ENCODE measurements around the gene CNMD. TPM values are rescaled to one million over a fixed set of nuclear protein-coding genes. Genes with fewer than 3 reads are reported as not detected.
"Not testable (repeated sequence)": the region's sequence is repeated elsewhere in the genome, so short reads cannot be mapped to it uniquely, and the experiment has no call there.

Gene CNMD
- total RNA-seq, 1 donor from 2014 or later: not detected

DNA sequence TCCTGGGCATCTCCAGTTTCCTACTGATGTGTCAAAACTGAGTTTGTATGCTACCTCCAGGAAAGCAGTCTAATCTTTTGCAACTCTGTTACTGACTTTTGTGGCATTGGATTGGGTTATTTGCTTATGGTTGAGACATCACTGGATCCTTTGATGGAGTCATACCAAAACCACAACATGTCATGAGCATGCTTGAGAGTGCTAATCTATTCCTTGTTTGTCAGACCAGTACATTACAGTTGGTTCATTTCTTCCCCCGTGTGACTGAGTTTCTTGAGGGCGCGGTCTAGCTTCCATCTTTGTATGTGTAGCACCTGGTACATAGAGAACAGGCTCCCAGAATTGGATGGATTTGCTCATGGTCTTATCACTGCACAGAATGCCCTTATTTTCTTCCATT lies 43.8 kb downstream of the CNMD start:
- Histone ChIP-seq H3K9me3 (replicated peaks) (no peaks in the 10 kb centered on the region), H3K27me3 (ENCODE audit: low read depth) (no peaks in the 10 kb centered on the region), H3K27ac (replicated peaks) (no peak overlapping the region), H3K36me3 (peaks cover 25% of the 10 kb centered on the region), H3K4me1 (no peaks in the 10 kb centered on the region), H3K4me3 (no peak overlapping the region)
- TF ChIP-seq, protein P1, sequence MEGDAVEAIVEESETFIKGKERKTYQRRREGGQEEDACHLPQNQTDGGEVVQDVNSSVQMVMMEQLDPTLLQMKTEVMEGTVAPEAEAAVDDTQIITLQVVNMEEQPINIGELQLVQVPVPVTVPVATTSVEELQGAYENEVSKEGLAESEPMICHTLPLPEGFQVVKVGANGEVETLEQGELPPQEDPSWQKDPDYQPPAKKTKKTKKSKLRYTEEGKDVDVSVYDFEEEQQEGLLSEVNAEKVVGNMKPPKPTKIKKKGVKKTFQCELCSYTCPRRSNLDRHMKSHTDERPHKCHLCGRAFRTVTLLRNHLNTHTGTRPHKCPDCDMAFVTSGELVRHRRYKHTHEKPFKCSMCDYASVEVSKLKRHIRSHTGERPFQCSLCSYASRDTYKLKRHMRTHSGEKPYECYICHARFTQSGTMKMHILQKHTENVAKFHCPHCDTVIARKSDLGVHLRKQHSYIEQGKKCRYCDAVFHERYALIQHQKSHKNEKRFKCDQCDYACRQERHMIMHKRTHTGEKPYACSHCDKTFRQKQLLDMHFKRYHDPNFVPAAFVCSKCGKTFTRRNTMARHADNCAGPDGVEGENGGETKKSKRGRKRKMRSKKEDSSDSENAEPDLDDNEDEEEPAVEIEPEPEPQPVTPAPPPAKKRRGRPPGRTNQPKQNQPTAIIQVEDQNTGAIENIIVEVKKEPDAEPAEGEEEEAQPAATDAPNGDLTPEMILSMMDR (IDR thresholded peaks at IDR 0.05; ENCODE audit: borderline replicate concordance): no peak
- DNase-seq: no peak
- intact Hi-C loops (cut with micrococcal nuclease): no loop called here

DNA sequence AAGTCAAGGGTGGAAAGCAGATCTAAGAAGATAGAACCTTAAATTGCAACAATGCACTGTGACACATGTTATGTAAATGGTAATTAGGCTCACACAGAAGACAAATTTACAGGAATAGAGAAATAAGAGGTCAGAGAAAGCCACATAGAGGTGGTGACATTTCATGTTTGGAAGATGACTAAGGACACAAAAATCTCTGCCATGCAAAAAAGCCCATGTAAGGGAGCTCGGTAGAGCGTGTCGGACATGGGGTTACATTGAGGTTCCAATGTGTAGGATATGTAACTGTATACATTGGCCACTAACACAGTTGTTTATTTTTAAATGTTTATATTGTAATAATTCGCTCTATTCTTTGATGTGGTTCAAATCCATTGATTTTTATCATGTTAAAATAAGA lies 53.2 kb downstream of the CNMD start:
- no peak overlapping the region for H3K27ac ChIP-seq (replicated peaks)
- no peaks in the 10 kb centered on the region for H3K27me3 ChIP-seq (ENCODE audit: low read depth)
- TF ChIP-seq, protein P1 (IDR thresholded peaks at IDR 0.05; ENCODE audit: borderline replicate concordance): no peak
- intact Hi-C loops (cut with micrococcal nuclease): no loop called here
- peaks cover 80% of the 10 kb centered on the region for H3K36me3 ChIP-seq
- no peak for DNase-seq
- H3K9me3 ChIP-seq (replicated peaks): no peaks in the 10 kb centered on the region
- H3K4me1 ChIP-seq: no peaks in the 10 kb centered on the region
- H3K4me3 ChIP-seq: no peak overlapping the region

DNA sequence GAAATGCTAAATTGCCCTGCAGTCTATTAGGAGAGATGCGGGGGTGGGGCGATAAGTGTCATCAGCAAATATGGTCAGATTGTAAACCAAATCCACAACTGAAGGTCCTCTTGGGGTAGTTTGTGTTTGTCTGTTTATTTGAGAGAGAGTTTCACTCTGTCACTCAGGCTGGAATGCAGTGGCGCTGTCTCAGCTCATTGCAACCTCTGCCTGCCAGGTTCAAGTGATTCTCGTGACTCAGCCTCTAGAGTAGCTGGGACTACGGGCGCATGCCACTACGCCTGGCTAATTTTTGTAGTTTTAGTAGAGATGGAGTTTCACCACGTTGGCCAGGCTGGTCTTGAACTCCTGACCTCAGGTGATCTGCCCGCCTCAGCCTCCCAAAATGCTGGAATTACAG lies 53.8 kb downstream of the CNMD start:
- H3K27ac ChIP-seq (replicated peaks); DNase-seq; H3K4me1 ChIP-seq; intact Hi-C loops (cut with micrococcal nuclease); H3K27me3 ChIP-seq (ENCODE audit: low read depth); H3K9me3 ChIP-seq (replicated peaks); H3K4me3 ChIP-seq: not testable (repeated sequence)
- H3K36me3 ChIP-seq: peaks cover 81% of the 10 kb centered on the region

DNA sequence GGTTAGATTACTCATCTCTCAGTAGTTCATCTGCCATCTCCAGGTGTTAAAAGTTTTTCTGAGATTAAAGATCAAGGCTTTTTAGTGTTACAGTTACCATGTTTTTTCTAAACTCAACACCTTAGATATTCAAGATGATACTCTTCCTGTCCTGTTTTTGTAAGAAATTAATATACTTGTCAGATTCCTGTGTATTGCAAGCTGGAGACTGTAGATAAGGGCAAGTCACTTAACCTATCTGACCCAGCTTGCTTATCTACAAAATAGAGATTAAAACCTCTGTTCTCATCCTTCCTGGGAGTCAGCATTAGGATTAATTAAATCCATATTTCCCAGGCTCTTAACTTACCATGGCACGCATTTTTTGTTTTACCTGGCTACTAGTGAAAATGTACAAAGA lies 61.8 kb downstream of the CNMD start:
- intact Hi-C loops (cut with micrococcal nuclease): no loop called here
- H3K36me3 ChIP-seq: peaks cover 75% of the 10 kb centered on the region

DNA sequence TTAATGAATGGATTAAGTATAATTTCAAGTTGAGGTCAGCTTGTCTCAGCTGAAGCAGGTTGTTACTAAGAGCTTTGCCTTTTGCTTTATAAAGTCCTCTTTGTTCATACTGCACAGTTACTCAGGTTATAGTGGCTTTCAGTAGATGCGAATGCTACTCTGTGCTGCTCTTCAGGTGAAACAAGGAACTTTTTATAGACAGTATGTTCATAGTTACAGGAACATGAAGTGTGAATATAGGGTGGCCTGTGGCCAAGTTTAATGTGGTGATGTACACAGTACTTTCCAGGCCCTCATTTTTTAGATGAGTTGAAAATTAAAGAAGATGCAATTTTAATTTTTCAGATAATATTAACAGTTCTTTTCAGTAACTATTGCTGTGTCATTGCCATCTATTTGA lies 66.2 kb downstream of the CNMD start:
- no peaks in the 10 kb centered on the region for H3K9me3 ChIP-seq (replicated peaks)
- H3K4me1 ChIP-seq: peaks cover 4% of the 10 kb centered on the region
- intact Hi-C loops (cut with micrococcal nuclease): no loop called here
- no peak for DNase-seq
- H3K36me3 ChIP-seq: peaks cover 47% of the 10 kb centered on the region
- TF ChIP-seq, protein P1 (IDR thresholded peaks at IDR 0.05; ENCODE audit: borderline replicate concordance): no peak
- no peak overlapping the region for H3K4me3 ChIP-seq
- H3K27me3 ChIP-seq (ENCODE audit: low read depth): no peaks in the 10 kb centered on the region
- H3K27ac ChIP-seq (replicated peaks): no peak overlapping the region

More for the DNA sequence above, 61.8 kb downstream of the CNMD start:
- no peak for DNase-seq
- no peaks in the 10 kb centered on the region for H3K27me3 ChIP-seq (ENCODE audit: low read depth)
- no peaks in the 10 kb centered on the region for H3K9me3 ChIP-seq (replicated peaks)
- TF ChIP-seq, protein P1 (IDR thresholded peaks at IDR 0.05; ENCODE audit: borderline replicate concordance): no peak
- no peak overlapping the region for H3K27ac ChIP-seq (replicated peaks)
- no peak overlapping the region for H3K4me3 ChIP-seq
- H3K4me1 ChIP-seq: no peaks in the 10 kb centered on the region

DNA sequence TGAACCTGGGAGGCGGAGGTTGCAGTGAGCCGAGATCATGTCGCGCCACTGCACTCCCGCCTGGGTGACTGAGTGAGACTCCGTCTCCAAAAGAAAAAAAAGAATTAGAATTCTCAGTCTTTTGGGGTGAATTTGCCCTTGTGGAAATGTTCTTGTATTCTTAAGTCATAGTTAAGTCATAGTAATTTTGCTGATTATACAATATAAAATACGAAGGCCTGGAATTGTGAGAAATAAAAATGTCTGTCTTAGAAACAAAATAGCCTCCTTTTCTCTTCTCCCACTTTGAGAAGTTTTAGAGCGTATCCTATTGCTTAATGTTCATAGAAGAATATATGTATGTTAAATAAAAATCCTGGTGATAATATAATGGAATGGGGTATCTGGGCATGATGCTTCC lies 68.9 kb downstream of the CNMD start:
- Histone ChIP-seq H3K27me3 (ENCODE audit: low read depth) (no peaks in the 10 kb centered on the region), H3K4me1 (peaks cover 4% of the 10 kb centered on the region), H3K4me3 (no peak overlapping the region), H3K9me3 (replicated peaks) (no peaks in the 10 kb centered on the region), H3K27ac (replicated peaks) (no peak overlapping the region), H3K36me3 (peaks cover 54% of the 10 kb centered on the region)
- TF ChIP-seq, protein P1 (IDR thresholded peaks at IDR 0.05; ENCODE audit: borderline replicate concordance): no peak
- intact Hi-C loops (cut with micrococcal nuclease): no loop called here
- no peak for DNase-seq

Data from left ventricle myocardium inferior (tissue), 1 donor.